H1 (cell line): ENCODE data around the gene MRGPRE. TPM values are rescaled to one million over a fixed set of nuclear protein-coding genes. Genes with fewer than 3 reads are reported as not detected.
A peak's percentile ranks its signal among the peaks of the same experiment; 100 is the strongest.

Experiments used
- CTCF ChIA-PET: fragments of 300-600 bp; sonication (Branson Sonifier 250); formaldehyde crosslinking; loops from one replicate; lab custom pipeline; 2021; ENCODE audit not compliant: partially characterized antibody; lab: Charles Lee
- POLR2A ChIA-PET: fragments of 300-600 bp; sonication (Branson Sonifier 250); formaldehyde crosslinking; loops from one replicate; lab custom pipeline; 2021; ENCODE audit warnings: inconsistent platforms; ENCODE audit not compliant: partially characterized antibody; lab: Charles Lee
- DNase-seq, 2 experiments: peaks; one replicate each; pipeline versions ENCODE4 v3.0.0 to v3.0.0-alpha.2; 2010 to 2022; ENCODE audit warnings: low spot score in 2 of 2, low read depth in 1 of 2, mixed read lengths in 1 of 2
- FAIRE-seq: peaks from 2 replicates; lab custom pipeline; 2011; peaks lifted over from hg19 to GRCh38; lab: Jason Lieb, UNC
- H2AFZ ChIP-seq: 2 replicates; pipeline ENCODE4 v1.8.1; 2012; ENCODE audit warnings: low read length, inconsistent platforms
- H2AK5ac ChIP-seq: 2 replicates; pipeline ENCODE4 v1.6.1; 2013; ENCODE audit warnings: low read depth, low read length
- H2BK120ac ChIP-seq: replicated peaks from 2 replicates; pipeline ENCODE3; 2013; ENCODE audit warnings: low read depth, low read length, inconsistent platforms
- H2BK12ac ChIP-seq: 2 replicates; pipeline ENCODE4 v1.6.1; 2013; ENCODE audit warnings: low read depth, low read length
- H2BK15ac ChIP-seq: 2 replicates; pipeline ENCODE4 v1.6.1; 2013; ENCODE audit warnings: low read length
- H2BK20ac ChIP-seq: 2 replicates; pipeline ENCODE4 v1.6.1; 2013; ENCODE audit warnings: low read length
- H2BK5ac ChIP-seq: 2 replicates; pipeline ENCODE4 v1.6.1; 2013; ENCODE audit warnings: low read depth, low read length
- H3K14ac ChIP-seq: 2 replicates; pipeline ENCODE4 v1.6.1; 2013; ENCODE audit warnings: inconsistent platforms; ENCODE audit not compliant: insufficient read length
- H3K18ac ChIP-seq: 2 replicates; pipeline ENCODE4 v1.6.1; 2013; ENCODE audit warnings: low read length; ENCODE audit errors: extremely low read depth
- H3K23ac ChIP-seq: 2 replicates; pipeline ENCODE4 v1.6.1; 2013; ENCODE audit warnings: inconsistent platforms; ENCODE audit not compliant: insufficient read length
- H3K23me2 ChIP-seq: 2 replicates; pipeline ENCODE4 v1.6.1; 2013; ENCODE audit warnings: low read depth, low read length
- H3K27ac ChIP-seq: 2 replicates; pipeline ENCODE4 v1.6.1; 2011; ENCODE audit warnings: low read depth, low read length, inconsistent platforms
- H3K27me3 ChIP-seq, 4 experiments: replicated peaks in 1 of 4; 1 replicate in 1 of 4; 2 replicates in 3 of 4; pipeline versions ENCODE4 v1.6.1 to v1.8.1; 2011 to 2013; ENCODE audit warnings: low read length in 3 of 4, mild to moderate bottlenecking in 3 of 4, inconsistent platforms in 2 of 4, mixed read lengths in 2 of 4, moderate library complexity in 1 of 4; ENCODE audit not compliant: control insufficient read depth in 3 of 4, insufficient read depth in 3 of 4; ENCODE audit errors: extremely low read depth in 1 of 4
- H3K36me3 ChIP-seq, 4 experiments: 2 replicates each; pipeline versions ENCODE4 v1.6.1 to v1.8.1; 2011 to 2013; ENCODE audit warnings: mild to moderate bottlenecking in 4 of 4, low read length in 3 of 4, moderate library complexity in 2 of 4, control low read depth in 1 of 4, inconsistent platforms in 1 of 4; ENCODE audit not compliant: insufficient read depth in 4 of 4, control insufficient read depth in 2 of 4
- H3K4ac ChIP-seq: replicated peaks from 2 replicates; pipeline ENCODE3; 2013; ENCODE audit warnings: low read length, low read depth, mixed read lengths, inconsistent platforms; ENCODE audit not compliant: insufficient read length
- H3K4me1 ChIP-seq, 4 experiments: replicated peaks in 1 of 4; 1 replicate in 1 of 4; 2 replicates in 3 of 4; pipeline versions ENCODE4 v1.6.1 to v1.8.1; 2011 to 2013; ENCODE audit warnings: low read length in 3 of 4, inconsistent platforms in 2 of 4, mixed read lengths in 1 of 4; ENCODE audit not compliant: insufficient read depth in 4 of 4, control insufficient read depth in 3 of 4
- H3K4me2 ChIP-seq, 2 experiments: 2 replicates each; pipeline versions ENCODE4 v1.6.1 to v1.8.1; 2011 to 2013; ENCODE audit warnings: low read depth in 2 of 2, low read length in 2 of 2, control low read depth in 1 of 2, inconsistent platforms in 1 of 2, mild to moderate bottlenecking in 1 of 2; ENCODE audit not compliant: insufficient read depth in 1 of 2
- H3K4me3 ChIP-seq, 4 experiments: fragments of 200-600, 300-600 bp in 1 of 4; sonication (generic), shearing (Covaris generic), sonication (Bioruptor Twin) in 1 of 4; 2 replicates each; pipeline versions ENCODE4 v1.5.1 to v1.8.1; 2011 to 2016; ENCODE audit warnings: low read length in 4 of 4, low read depth in 3 of 4, control low read depth in 2 of 4, inconsistent platforms in 2 of 4, mild to moderate bottlenecking in 2 of 4, mixed read lengths in 1 of 4, moderate library complexity in 1 of 4; ENCODE audit not compliant: insufficient read depth in 2 of 4; ENCODE audit errors: extremely low read depth in 1 of 4
- H3K56ac ChIP-seq: replicated peaks from 2 replicates; pipeline ENCODE3; 2013; ENCODE audit warnings: low read depth, mild to moderate bottlenecking, mixed read lengths, low read length, inconsistent platforms; ENCODE audit not compliant: insufficient read length
- H3K79me1 ChIP-seq: 2 replicates; pipeline ENCODE4 v1.6.1; 2013; ENCODE audit warnings: low read depth, low read length, control low read depth
- H3K79me2 ChIP-seq, 2 experiments: 2 replicates each; pipeline versions ENCODE4 v1.6.1 to v1.8.1; 2012 to 2013; ENCODE audit warnings: low read length in 2 of 2, mild to moderate bottlenecking in 2 of 2, inconsistent platforms in 1 of 2; ENCODE audit not compliant: insufficient read depth in 2 of 2, control insufficient read depth in 1 of 2
- H3K9ac ChIP-seq, 4 experiments: replicated peaks in 1 of 4; 1 replicate in 1 of 4; 2 replicates in 3 of 4; pipeline versions ENCODE4 v1.6.1 to v1.8.1; 2011 to 2013; ENCODE audit warnings: low read depth in 3 of 4, low read length in 3 of 4, control low read depth in 2 of 4, mild to moderate bottlenecking in 2 of 4, moderate library complexity in 2 of 4, inconsistent platforms in 1 of 4; ENCODE audit errors: extremely low read depth in 1 of 4
- H3K9me3 ChIP-seq, 2 experiments: 2 replicates each; pipeline versions ENCODE4 v1.6.1 to v1.8.1; 2012 to 2013; ENCODE audit warnings: mild to moderate bottlenecking in 2 of 2, moderate library complexity in 2 of 2, control low read depth in 1 of 2, inconsistent platforms in 1 of 2, low read depth in 1 of 2, low read length in 1 of 2, mixed read lengths in 1 of 2; ENCODE audit not compliant: insufficient read depth in 2 of 2
- H4K20me1 ChIP-seq, 2 experiments: replicated peaks in 1 of 2; 2 replicates each; pipeline versions ENCODE3 to v1.8.1; 2011 to 2013; ENCODE audit warnings: inconsistent platforms in 2 of 2, low read length in 2 of 2, mild to moderate bottlenecking in 1 of 2; ENCODE audit not compliant: insufficient read depth in 2 of 2, control insufficient read depth in 1 of 2
- H4K5ac ChIP-seq: 2 replicates; pipeline ENCODE4 v1.6.1; 2013; ENCODE audit warnings: low read length, low read depth, mixed read lengths, inconsistent platforms; ENCODE audit not compliant: insufficient read length
- H4K8ac ChIP-seq: 2 replicates; pipeline ENCODE4 v1.8.0; 2013; ENCODE audit warnings: mild to moderate bottlenecking, moderate library complexity, low read length, inconsistent platforms; ENCODE audit not compliant: insufficient read depth; ENCODE audit errors: extremely low read depth
- H4K91ac ChIP-seq: replicated peaks from 2 replicates; pipeline ENCODE3; 2013; ENCODE audit warnings: low read length, mixed read lengths, inconsistent platforms; ENCODE audit not compliant: insufficient read length
- CTBP2 ChIP-seq: IDR thresholded peaks from 2 replicates; pipeline ENCODE4 v1.7.0; 2011; ENCODE audit warnings: borderline replicate concordance, mild to moderate bottlenecking, moderate library complexity, mixed read lengths, low read length; ENCODE audit not compliant: insufficient read depth, insufficient read length
- JUN ChIP-seq: IDR thresholded peaks from 2 replicates; pipeline ENCODE4 v1.6.1; 2011; ENCODE audit warnings: low read depth, mild to moderate bottlenecking, improper control_type of control experiment, low read length
- POU5F1 ChIP-seq: IDR thresholded peaks from 2 replicates; pipeline ENCODE4 v1.6.1; 2011; ENCODE audit warnings: low read depth, mild to moderate bottlenecking, low read length, moderate library complexity
- RFX5 ChIP-seq: IDR thresholded peaks from 2 replicates; pipeline ENCODE4 v1.6.1; 2011; ENCODE audit warnings: low read depth, low read length, improper control_type of control experiment, borderline replicate concordance
- RNF2 ChIP-seq: fragments of 200-900, 300-1000 bp; sonication (generic); IDR thresholded peaks from 2 replicates; pipeline ENCODE4 v1.7.1; 2016; ENCODE audit warnings: borderline replicate concordance, low read depth, mild to moderate bottlenecking, antibody characterized with exemption, low read length; ENCODE audit not compliant: poor library complexity, severe bottlenecking; ENCODE audit errors: missing control alignments
- SUZ12 ChIP-seq: fragments of 200-600 bp; sonication (generic); IDR thresholded peaks from 2 replicates; pipeline ENCODE4 v1.6.1; 2012; ENCODE audit warnings: mild to moderate bottlenecking, inconsistent platforms, low read length, moderate library complexity, mixed read lengths
- TAF7 ChIP-seq: optimal IDR thresholded peaks from 2 replicates; pipeline ENCODE3; 2011; ENCODE audit warnings: low read depth, mild to moderate bottlenecking, inconsistent platforms, low read length, moderate library complexity, borderline replicate concordance
- TBP ChIP-seq: IDR thresholded peaks from 2 replicates; pipeline ENCODE4 v1.6.1; 2011; ENCODE audit warnings: low read depth, low read length, improper control_type of control experiment
- USF2 ChIP-seq: IDR thresholded peaks from 2 replicates; pipeline ENCODE4 v1.6.1; 2011; ENCODE audit warnings: low read length, improper control_type of control experiment
- ZNF274 ChIP-seq: IDR thresholded peaks from 2 replicates; pipeline ENCODE4 v1.7.0; 2012; ENCODE audit warnings: low read length, borderline replicate concordance; ENCODE audit errors: extremely low read depth
- WGBS, 2 experiments: shearing (Covaris generic) in 1 of 2; methylation state at CpG; one replicate each; pipeline versions ENCODE4 v1.1.6 to v1.1.7; 2013 to 2015; ENCODE audit warnings: low lambda C conversion rate in 2 of 2, mixed read lengths in 2 of 2, inconsistent platforms in 1 of 2, low coverage in 1 of 2, missing lambda C conversion rate in 1 of 2; ENCODE audit not compliant: insufficient replicate concordance in 2 of 2, insufficient coverage in 1 of 2, insufficient read length in 1 of 2; ENCODE audit errors: extremely low coverage in 1 of 2, missing lambda C conversion rate in 1 of 2; 5-methylcytosine and 5-hydroxymethylcytosine counted together
- polyA plus RNA-seq, 7 experiments: library from polyadenylated mRNA; depleted of rRNA in 3 of 7; stranded (reverse) in 5 of 7; unstranded in 2 of 7; fragments of >200 nt in 5 of 7; fragments of 200-250 nt in 2 of 7; gene quantifications; 1 replicate in 5 of 7; 2 replicates in 1 of 7; 4 replicates in 1 of 7; pipeline versions ENCODE4 v1.2.1 to v1.2.3, GENCODE V29; 2011 to 2013; ENCODE audit warnings: missing spikeins in 2 of 7, mixed read lengths in 2 of 7
- total RNA-seq: library from RNA; stranded (reverse); fragmentation: NEBNext Ultra II Directional; extraction: Animal tissue kit (Norgen Biotek cat#: 25700); gene quantifications from 2 replicates; pipeline ENCODE4 v1.2.1, GENCODE V29; 2021

MRGPRE gene
- total and polyA plus RNA-seq, 2 of the 8 experiments (the other 6 are each of a cell fraction or from before 2014, with no cell fraction given): not detected

DNA sequence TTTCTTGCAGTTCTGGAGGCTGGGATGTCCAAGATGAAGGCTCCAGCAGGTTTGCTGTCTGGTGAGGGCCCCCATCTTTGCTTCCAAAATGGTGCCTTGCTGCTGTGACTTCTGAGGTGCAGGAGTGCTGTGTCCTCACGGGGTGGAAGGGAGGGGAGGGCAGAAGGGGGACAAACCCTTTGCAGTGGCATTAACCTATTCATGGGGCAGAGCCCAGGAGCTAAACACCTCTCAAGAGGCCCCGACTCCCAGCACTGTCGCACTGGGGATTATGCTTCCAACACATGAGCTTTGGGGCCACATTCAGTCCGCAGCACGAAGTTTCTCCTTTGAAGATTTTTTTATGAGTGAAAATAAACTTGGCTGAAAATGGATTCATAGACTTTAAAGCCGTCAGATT is 41.6 kb downstream of the MRGPRE start:
- Histone ChIP-seq H3K23me2 (peaks cover 3% of the 10 kb centered on the region), H3K4me3 (no peak overlapping the region), H3K18ac (no peak overlapping the region), H3K27me3 (no peaks in the 10 kb centered on the region), H3K56ac (no peak overlapping the region), H3K36me3 (no peaks in the 10 kb centered on the region), H3K14ac (no peak overlapping the region), H3K23ac (no peak overlapping the region), H2BK120ac (no peak overlapping the region), H2BK20ac (no peak overlapping the region), H3K9me3 (0 out of 4 replicates have a peak, but pooled peaks cover 0 to 2% of the 10 kb centered on the region in 2 experiments), H2AK5ac (no peak overlapping the region), H3K79me2 (no peaks in the 10 kb centered on the region), H3K27ac (no peak overlapping the region), H2AFZ (no peak overlapping the region), H3K4me2 (no peak overlapping the region; a peak in 1 of 4 replicates), H3K4me1 (peaks cover 5 to 23% (median 11%) of the 10 kb centered on the region in 4 experiments), H4K20me1 (no peaks in the 10 kb centered on the region), H4K91ac (no peak overlapping the region), H3K9ac (no peak overlapping the region), H4K5ac (no peak overlapping the region), H2BK12ac (no peak overlapping the region), H3K4ac (no peak overlapping the region), H4K8ac (no peak overlapping the region), H3K79me1 (no peaks in the 10 kb centered on the region), H2BK5ac (no peak overlapping the region), H2BK15ac (no peak overlapping the region)
- CTCF ChIA-PET: interaction anchor here (0.8 to 2.3 kb wide), 11 partner anchors 9 to 81 kb away, joined by 3 to 6 read pairs (median 3); no protein-coding TSS in a partner anchor
- POLR2A ChIA-PET: interaction anchor here (1.8 kb wide), 1 partner anchor 8 kb away, joined by 6 read pairs; no protein-coding TSS in a partner anchor
- peak in 1 of 2 experiments; percentile 39 for DNase-seq
- no peak for FAIRE-seq
- WGBS, 2 experiments: 83% methylated on average over 6 of the region's 6 CpGs; no CpG with 5 or more reads in 1 of the 2 experiments
- TF ChIP-seq CTBP2 (no peak), SUZ12 (no peak), USF2 (no peak), TBP (no peak), TAF7 (no peak), JUN (no peak), POU5F1 (no peak), RNF2 (no peak), ZNF274 (no peak), RFX5 (no peak)
